ENCODE data around the gene ZNF597.

DNA sequence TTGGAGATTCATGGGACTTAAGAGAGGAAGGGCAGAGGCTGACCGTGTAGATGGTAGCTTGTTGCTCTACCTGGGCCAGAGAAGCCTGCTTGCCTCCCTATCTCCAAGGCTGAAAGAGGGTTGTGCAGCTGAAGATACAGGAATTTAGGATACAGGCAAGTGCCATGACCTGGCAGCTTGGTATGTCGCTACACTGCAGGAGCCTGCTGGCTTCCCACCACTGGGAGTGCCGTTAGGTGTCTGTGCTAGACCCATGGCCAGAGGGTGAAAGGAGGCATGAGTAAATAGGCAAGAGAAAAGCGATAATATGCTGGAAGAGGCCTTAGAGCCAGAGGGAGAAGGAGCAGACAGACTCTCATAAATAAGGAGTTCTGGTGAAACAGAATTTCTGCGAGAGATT is 10.8 kb upstream of the ZNF597 start:
- TF ChIP-seq, protein P1, sequence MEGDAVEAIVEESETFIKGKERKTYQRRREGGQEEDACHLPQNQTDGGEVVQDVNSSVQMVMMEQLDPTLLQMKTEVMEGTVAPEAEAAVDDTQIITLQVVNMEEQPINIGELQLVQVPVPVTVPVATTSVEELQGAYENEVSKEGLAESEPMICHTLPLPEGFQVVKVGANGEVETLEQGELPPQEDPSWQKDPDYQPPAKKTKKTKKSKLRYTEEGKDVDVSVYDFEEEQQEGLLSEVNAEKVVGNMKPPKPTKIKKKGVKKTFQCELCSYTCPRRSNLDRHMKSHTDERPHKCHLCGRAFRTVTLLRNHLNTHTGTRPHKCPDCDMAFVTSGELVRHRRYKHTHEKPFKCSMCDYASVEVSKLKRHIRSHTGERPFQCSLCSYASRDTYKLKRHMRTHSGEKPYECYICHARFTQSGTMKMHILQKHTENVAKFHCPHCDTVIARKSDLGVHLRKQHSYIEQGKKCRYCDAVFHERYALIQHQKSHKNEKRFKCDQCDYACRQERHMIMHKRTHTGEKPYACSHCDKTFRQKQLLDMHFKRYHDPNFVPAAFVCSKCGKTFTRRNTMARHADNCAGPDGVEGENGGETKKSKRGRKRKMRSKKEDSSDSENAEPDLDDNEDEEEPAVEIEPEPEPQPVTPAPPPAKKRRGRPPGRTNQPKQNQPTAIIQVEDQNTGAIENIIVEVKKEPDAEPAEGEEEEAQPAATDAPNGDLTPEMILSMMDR (IDR thresholded peaks at IDR 0.05; ENCODE audit: low read depth, low read length, poor library complexity, severe bottlenecking) = no peak
- TF ChIP-seq EZH2phosphoT487 (IDR thresholded peaks at IDR 0.05; ENCODE audit: borderline replicate concordance, low read length) = no peak
